Pancreas (tissue), 10 donors: ENCODE data around the gene C2. TPM values are rescaled to one million over a fixed set of nuclear protein-coding genes. Genes with fewer than 3 reads are reported as not detected.

Source experiments
- ATAC-seq, 4 donors: fragments of 200-7000 bp; cut with Tn5 transposase; one replicate each; pipeline versions ENCODE4 v1.8.0 to v1.9.1; 2020; ENCODE audit warnings: mild to moderate bottlenecking in 4 of 4, moderate library complexity in 4 of 4
- DNase-seq, 6 donors: peaks; one replicate each; pipeline ENCODE4 v3.0.0-alpha.2; 2020
- FAIRE-seq: peaks from 2 replicates; lab custom pipeline; 2012; peaks lifted over from hg19 to GRCh38; lab: Jason Lieb, UNC
- H3K27ac ChIP-seq, 4 donors: fragments of 200-600 bp; sonication (generic); 1 replicate in 3 of 4; 2 replicates in 1 of 4; pipeline versions ENCODE4 v1.5.0 to v1.8.0; 2020
- H3K27me3 ChIP-seq, 4 donors: fragments of 200-600 bp; one replicate each; pipeline ENCODE4 v1.8.0; 2021
- H3K36me3 ChIP-seq, 3 donors: fragments of 200-600 bp; sonication (generic) in 1 of 3; one replicate each; pipeline versions ENCODE4 v1.5.0 to v1.8.0; 2020 to 2021
- H3K4me1 ChIP-seq, 3 donors: fragments of 200-600 bp; one replicate each; pipeline ENCODE4 v1.8.0; 2021
- H3K4me3 ChIP-seq, 4 donors: fragments of 200-600 bp; sonication (generic) in 2 of 4; one replicate each; pipeline versions ENCODE4 v1.5.0 to v1.8.0; 2020 to 2021
- H3K9me3 ChIP-seq, 4 donors: fragments of 200-600 bp; one replicate each; pipeline ENCODE4 v1.8.0; 2021
- CTCF ChIP-seq, 4 donors: fragments of 200-600 bp; sonication (generic) in 3 of 4; IDR thresholded peaks; one replicate each; pipeline versions ENCODE4 v1.5.0 to v1.8.0; 2021; ENCODE audit warnings: antibody characterized with exemption in 4 of 4
- WGBS, 2 donors: extraction: QIAGEN DNeasy Blood & Tissue Kit; methylation state at CpG; one replicate each; pipeline ENCODE4 v1.1.7; 2013; 5-methylcytosine and 5-hydroxymethylcytosine counted together
- intact Hi-C, 3 donors: fragments of 100-400 bp; cut with DNase I; formaldehyde crosslinking; loops; one replicate each; pipeline versions ENCODE4 v1.11.1 to v1.14.2; 2022
- polyA plus RNA-seq, 2 donors: library from polyadenylated mRNA; stranded (reverse); fragments of 200-250 nt; gene quantifications; one replicate each; pipeline ENCODE4 v1.2.3, GENCODE V29; 2013
- total RNA-seq, 6 donors: library from RNA; stranded (reverse); fragmentation: NEBNext Ultra II Directional in 4 of 6; extraction: Animal tissue kit (Norgen Biotek cat#: 25700) in 4 of 6; gene quantifications; one replicate each; pipeline versions ENCODE4 v1.2.1 to v1.2.4, GENCODE V29; 2021 to 2023
- donor health status: healthy with polysubstance abuse.
- donor health status: DM: no; HTN: no; CAD: no; lungs with moderate emphysema.
- donor health status: DM: no; HTN: no; CAD: no.
- donor health status: control.
- donor health status: control.
- donor health status: Bipolar disorder and iron deficiency.
- donor health status: DM: yes; HTN: yes; CAD: no.
- donor health status: DM: no; HTN: no; CAD: no.
- donor health status: DM: no; HTN: no; CAD: no.
- donor health status: DM: yes; HTN: yes; CAD: no.

C2 gene
- total and polyA plus RNA-seq, 8 donors = 0.63 to 14.0 (median 2.2) TPM

DNA sequence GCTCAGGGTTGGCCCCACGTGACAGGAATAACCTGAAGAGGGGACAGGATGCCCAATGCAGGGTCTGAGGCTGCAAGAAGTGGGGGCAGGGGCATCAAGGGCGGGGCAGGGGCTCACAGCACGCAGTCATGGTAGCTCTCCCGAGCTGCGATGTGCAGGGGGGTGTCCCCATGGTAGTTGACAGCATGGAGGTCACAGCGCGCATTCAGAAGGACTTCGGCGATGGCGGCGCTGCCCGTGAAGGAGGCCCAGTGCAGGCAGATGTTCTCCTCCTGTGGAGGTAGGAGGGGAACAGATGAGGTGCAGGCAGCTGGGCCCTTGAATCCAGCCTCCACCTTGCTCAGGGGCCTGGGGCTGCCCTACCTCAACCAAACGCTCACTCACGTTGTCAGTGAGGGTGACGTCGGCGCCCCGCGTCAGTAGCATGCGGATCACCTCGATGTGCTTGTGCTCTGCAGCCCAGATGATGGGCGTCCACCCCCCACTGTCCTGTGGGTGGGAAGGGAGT lies 42.9 kb upstream of the C2 start:
- Histone ChIP-seq H3K4me3 (no peak overlapping the region), H3K36me3 (peaks cover 5 to 57% (median 26%) of the 10 kb centered on the region in 3 donors), H3K27ac (no peak overlapping the region), H3K4me1 (no peaks in the 10 kb centered on the region), H3K27me3 (no peaks in the 10 kb centered on the region), H3K9me3 (no peaks in the 10 kb centered on the region)
- TF ChIP-seq CTCF (IDR thresholded peaks at IDR 0.05) = no peak
- WGBS, 2 donors = 94 to 95% methylated on average over 22 of the region's 22 CpGs
- DNase-seq (peak in 2 of 6 donors; percentile 29 to 60), FAIRE-seq (no peak), ATAC-seq (no peak)
- intact Hi-C loops = no loop called here

DNA sequence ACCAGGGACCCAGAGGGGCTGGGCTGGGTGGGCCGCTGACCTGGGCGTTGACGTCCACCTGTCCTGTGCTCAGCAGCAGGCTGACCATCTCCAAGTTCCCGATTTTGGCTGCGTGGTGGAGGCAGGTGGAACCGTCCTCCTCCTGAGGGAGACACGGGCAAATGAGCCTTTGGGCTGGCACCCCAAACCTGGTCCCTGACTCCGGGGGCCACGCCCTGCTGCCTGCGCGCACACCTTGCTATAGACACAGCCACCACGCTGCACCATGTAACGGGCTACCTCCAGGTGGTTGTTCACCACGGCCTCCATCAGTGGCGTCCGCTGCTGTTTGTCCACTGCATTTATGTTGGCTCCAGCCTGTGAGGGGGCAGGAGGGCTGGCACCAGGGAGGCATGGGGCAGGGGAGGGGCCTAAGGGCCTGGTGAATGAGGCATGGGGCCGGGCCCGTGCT lies 41.0 kb upstream of the C2 start:
- Histone ChIP-seq H3K36me3 (peaks cover 5 to 60% (median 19%) of the 10 kb centered on the region in 3 donors), H3K9me3 (no peaks in the 10 kb centered on the region), H3K27me3 (no peaks in the 10 kb centered on the region), H3K4me1 (no peaks in the 10 kb centered on the region), H3K27ac (no peak overlapping the region), H3K4me3 (no peak overlapping the region)
- WGBS, 2 donors = 89 to 93% methylated on average over 18 of the region's 18 CpGs
- FAIRE-seq = no peak
- TF ChIP-seq CTCF (IDR thresholded peaks at IDR 0.05) = no peak
- intact Hi-C loops = no loop called here
- DNase-seq = peak in 2 of 6 donors; percentile 25 to 60
- ATAC-seq = no peak

DNA sequence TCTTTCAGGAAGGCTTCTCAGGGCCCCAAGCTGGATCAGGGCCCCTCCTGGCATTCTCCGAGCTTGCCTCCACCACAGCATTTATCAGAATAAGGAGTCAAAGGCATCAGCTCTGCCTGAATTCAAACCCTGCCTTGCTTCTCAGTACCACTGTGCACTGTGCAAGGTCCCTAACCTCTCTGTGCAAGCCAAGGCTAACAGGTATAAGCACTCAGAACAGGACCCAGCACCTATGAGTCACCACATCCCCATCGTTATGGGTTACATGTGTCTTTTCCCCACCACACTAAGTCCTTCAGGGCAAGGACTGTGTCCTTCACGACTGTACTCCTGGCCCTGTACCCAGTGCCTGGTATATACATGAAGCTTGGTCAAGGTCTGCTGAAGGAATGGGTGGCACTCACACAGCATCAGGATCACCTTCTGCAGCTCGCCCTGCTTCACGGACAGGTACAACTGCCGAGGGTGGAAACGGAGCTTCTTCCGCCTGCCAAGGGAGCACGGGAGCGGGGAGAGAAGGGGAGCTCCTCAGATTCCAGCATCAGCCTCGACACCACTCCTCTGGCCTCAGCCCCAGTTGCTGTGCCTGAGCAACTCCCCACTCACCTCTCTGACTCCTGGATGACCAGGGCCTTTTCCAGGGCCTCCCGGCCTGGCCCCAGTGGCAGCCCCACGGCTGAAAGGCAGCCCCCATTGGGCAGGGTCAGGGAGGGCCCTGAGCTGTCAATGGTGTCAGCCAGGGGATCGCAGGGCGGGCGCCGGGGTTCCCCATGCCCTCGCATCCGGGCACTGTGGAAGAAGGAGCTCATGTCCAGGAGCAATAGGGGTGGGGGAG lies 40.1 kb upstream of the C2 start:
- 89 to 91% methylated on average over 19 of the region's 19 CpGs for WGBS, 2 donors
- H3K36me3 ChIP-seq = peaks cover 5 to 65% (median 20%) of the 10 kb centered on the region in 3 donors

DNA sequence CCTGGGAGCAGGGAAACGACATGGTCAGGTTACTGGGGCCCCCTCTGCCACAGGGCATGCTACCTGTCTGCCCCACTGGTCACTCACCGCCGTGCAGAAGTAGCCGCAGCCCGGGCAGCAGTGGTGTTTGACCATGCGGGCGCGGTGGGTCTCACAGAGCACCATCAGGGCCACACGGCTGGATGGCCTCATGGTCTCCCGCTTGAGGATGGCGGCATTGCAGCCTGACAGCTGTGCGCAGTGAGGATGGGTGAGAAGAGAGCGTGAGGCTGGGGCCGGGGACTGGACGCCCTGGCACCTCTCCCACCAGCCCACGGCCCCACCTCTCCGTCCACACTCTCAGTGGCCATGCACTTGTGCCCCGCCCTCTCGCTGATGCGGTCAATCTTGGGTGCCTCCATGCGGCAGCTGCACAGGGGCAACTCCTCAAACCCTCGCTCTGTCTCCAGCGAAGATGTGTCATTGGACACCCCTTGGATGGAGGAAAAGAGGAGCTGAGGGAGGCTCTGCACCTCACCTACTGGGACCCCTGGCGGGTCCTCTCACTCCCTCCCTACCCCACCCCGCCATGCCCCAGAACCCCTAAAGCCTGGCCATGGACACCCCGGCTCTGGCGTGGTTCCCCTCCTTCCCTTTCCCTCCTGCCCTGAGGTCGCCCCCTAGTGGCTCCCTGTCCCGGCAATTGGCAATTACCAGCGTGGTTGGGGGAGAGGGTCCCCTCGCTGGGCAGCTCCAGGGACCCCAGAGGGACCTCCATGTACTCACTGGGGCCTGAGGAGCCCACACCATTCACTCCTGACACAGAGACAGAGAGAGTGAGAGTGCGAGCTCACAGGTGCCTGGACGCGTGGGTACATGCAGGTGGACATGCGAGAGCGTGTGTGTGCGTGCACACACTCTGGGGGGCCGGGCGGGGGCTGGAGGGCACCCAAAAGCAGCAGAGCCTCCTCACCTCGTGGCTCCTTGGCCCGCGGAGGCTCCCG lies 39.0 kb upstream of the C2 start:
- H3K4me3 ChIP-seq = no peak overlapping the region
- no peaks in the 10 kb centered on the region for H3K9me3 ChIP-seq
- ATAC-seq (peak in 3 of 4 donors; percentile 47 to 77 (median 63)), DNase-seq (peak in 4 of 6 donors; percentile 45 to 83 (median 70)), FAIRE-seq (no peak)
- no peak overlapping the region for H3K27ac ChIP-seq
- TF ChIP-seq CTCF (IDR thresholded peaks at IDR 0.05) = peak; percentile 50 to 67 (median 60)
- H3K36me3 ChIP-seq = peaks cover 5 to 55% (median 24%) of the 10 kb centered on the region in 3 donors
- H3K4me1 ChIP-seq = no peaks in the 10 kb centered on the region
- WGBS, 2 donors = 78 to 85% methylated on average over 36 to 43 of the region's 43 CpGs
- intact Hi-C loops = no loop called here
- H3K27me3 ChIP-seq = no peaks in the 10 kb centered on the region

More for the DNA sequence above, 40.1 kb upstream of the C2 start:
- H3K27me3 ChIP-seq = no peaks in the 10 kb centered on the region
- intact Hi-C loops = no loop called here
- FAIRE-seq (no peak), DNase-seq (peak in 2 of 6 donors; percentile 18 to 71), ATAC-seq (no peak)
- H3K4me1 ChIP-seq = no peaks in the 10 kb centered on the region
- no peak overlapping the region for H3K4me3 ChIP-seq
- no peak overlapping the region for H3K27ac ChIP-seq
- H3K9me3 ChIP-seq = no peaks in the 10 kb centered on the region
- TF ChIP-seq CTCF (IDR thresholded peaks at IDR 0.05) = no peak
